GM23338 (cell line): Measurements from ENCODE around the gene KCTD1. TPM values are rescaled to one million over a fixed set of nuclear protein-coding genes. Genes with fewer than 3 reads are reported as not detected.

ENCODE experiments used
- CREB1 ChIP-seq: fragments of 250-450 bp; sonication (Bioruptor Pico); IDR thresholded peaks from 2 replicates; pipeline ENCODE4 v1.5.0; 2020; ENCODE audit warnings: low read depth, mild to moderate bottlenecking, moderate library complexity
- EZH2 ChIP-seq: fragments of 200-600 bp; sonication (generic); IDR thresholded peaks from one replicate; pipeline ENCODE4 v1.8.0; 2017; ENCODE audit warnings: antibody characterized with exemption, mild to moderate bottlenecking, low read depth; ENCODE audit not compliant: unreplicated experiment
- EZH2phosphoT487 ChIP-seq: fragments of 200-600 bp; sonication (generic); IDR thresholded peaks from one replicate; pipeline ENCODE4 v1.8.1; 2018; ENCODE audit warnings: antibody characterized with exemption; ENCODE audit not compliant: unreplicated experiment
- JUNB ChIP-seq: IDR thresholded peaks from one replicate; pipeline ENCODE4 v1.6.1; 2016; ENCODE audit warnings: antibody characterized with exemption; ENCODE audit not compliant: unreplicated experiment
- NANOG ChIP-seq: IDR thresholded peaks from 2 replicates; pipeline ENCODE4 v1.6.1; 2016; ENCODE audit warnings: antibody characterized with exemption, borderline replicate concordance
- REST ChIP-seq: IDR thresholded peaks from one replicate; pipeline ENCODE4 v1.6.1; 2018; ENCODE audit warnings: antibody characterized with exemption; ENCODE audit not compliant: unreplicated experiment
- STAT1 ChIP-seq: IDR thresholded peaks from one replicate; pipeline ENCODE4 v1.6.1; 2016; ENCODE audit warnings: antibody characterized with exemption; ENCODE audit not compliant: unreplicated experiment
- ZNF331 ChIP-seq: fragments of 250-450 bp; sonication (Bioruptor Pico); IDR thresholded peaks from 2 replicates; pipeline ENCODE4 v1.5.0; 2020; ENCODE audit warnings: low read depth, mild to moderate bottlenecking, moderate library complexity
- polyA plus RNA-seq: library from polyadenylated mRNA; unstranded; fragments of >200 nt; fragmentation: Nextera tagmentation; extraction: Ambion mirVana; gene quantifications from 2 replicates; pipeline ENCODE4 v1.2.1, GENCODE V29; 2016
- total RNA-seq: library from RNA; depleted of rRNA; stranded (reverse); fragments of >200 nt; shearing (Covaris generic); gene quantifications from 2 replicates; pipeline ENCODE4 v1.2.3, GENCODE V29; 2014
- TF ChIP-seq, protein P1 (sequence below): fragments of 250-450 bp; sonication (Bioruptor Pico); IDR thresholded peaks from 2 replicates; pipeline ENCODE4 v1.5.0; 2020; ENCODE audit warnings: mild to moderate bottlenecking, moderate library complexity

KCTD1 gene
- total and polyA plus RNA-seq, 2 experiments from 2014 or later, result 7.1 to 20.5 TPM

GRCh38 chr18:26545335-26546123 lies 2.8 kb downstream of the KCTD1 start (continued):
- TF ChIP-seq, protein P1, sequence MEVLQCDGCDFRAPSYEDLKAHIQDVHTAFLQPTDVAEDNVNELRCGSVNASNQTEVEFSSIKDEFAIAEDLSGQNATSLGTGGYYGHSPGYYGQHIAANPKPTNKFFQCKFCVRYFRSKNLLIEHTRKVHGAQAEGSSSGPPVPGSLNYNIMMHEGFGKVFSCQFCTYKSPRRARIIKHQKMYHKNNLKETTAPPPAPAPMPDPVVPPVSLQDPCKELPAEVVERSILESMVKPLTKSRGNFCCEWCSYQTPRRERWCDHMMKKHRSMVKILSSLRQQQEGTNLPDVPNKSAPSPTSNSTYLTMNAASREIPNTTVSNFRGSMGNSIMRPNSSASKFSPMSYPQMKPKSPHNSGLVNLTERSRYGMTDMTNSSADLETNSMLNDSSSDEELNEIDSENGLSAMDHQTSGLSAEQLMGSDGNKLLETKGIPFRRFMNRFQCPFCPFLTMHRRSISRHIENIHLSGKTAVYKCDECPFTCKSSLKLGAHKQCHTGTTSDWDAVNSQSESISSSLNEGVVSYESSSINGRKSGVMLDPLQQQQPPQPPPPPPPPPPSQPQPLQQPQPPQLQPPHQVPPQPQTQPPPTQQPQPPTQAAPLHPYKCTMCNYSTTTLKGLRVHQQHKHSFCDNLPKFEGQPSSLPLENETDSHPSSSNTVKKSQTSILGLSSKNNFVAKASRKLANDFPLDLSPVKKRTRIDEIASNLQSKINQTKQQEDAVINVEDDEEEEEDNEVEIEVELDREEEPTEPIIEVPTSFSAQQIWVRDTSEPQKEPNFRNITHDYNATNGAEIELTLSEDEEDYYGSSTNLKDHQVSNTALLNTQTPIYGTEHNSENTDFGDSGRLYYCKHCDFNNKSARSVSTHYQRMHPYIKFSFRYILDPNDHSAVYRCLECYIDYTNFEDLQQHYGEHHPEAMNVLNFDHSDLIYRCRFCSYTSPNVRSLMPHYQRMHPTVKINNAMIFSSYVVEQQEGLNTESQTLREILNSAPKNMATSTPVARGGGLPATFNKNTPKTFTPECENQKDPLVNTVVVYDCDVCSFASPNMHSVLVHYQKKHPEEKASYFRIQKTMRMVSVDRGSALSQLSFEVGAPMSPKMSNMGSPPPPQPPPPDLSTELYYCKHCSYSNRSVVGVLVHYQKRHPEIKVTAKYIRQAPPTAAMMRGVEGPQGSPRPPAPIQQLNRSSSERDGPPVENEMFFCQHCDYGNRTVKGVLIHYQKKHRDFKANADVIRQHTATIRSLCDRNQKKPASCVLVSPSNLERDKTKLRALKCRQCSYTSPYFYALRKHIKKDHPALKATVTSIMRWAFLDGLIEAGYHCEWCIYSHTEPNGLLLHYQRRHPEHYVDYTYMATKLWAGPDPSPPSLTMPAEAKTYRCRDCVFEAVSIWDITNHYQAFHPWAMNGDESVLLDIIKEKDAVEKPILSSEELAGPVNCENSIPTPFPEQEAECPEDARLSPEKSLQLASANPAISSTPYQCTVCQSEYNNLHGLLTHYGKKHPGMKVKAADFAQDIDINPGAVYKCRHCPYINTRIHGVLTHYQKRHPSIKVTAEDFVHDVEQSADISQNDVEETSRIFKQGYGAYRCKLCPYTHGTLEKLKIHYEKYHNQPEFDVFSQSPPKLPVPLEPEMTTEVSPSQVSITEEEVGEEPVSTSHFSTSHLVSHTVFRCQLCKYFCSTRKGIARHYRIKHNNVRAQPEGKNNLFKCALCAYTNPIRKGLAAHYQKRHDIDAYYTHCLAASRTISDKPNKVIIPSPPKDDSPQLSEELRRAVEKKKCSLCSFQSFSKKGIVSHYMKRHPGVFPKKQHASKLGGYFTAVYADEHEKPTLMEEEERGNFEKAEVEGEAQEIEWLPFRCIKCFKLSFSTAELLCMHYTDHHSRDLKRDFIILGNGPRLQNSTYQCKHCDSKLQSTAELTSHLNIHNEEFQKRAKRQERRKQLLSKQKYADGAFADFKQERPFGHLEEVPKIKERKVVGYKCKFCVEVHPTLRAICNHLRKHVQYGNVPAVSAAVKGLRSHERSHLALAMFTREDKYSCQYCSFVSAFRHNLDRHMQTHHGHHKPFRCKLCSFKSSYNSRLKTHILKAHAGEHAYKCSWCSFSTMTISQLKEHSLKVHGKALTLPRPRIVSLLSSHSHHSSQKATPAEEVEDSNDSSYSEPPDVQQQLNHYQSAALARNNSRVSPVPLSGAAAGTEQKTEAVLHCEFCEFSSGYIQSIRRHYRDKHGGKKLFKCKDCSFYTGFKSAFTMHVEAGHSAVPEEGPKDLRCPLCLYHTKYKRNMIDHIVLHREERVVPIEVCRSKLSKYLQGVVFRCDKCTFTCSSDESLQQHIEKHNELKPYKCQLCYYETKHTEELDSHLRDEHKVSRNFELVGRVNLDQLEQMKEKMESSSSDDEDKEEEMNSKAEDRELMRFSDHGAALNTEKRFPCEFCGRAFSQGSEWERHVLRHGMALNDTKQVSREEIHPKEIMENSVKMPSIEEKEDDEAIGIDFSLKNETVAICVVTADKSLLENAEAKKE (CRISPR knock-in tag), result no peak
- TF ChIP-seq ZNF331 (CRISPR knock-in tag) (no peak), CREB1 (CRISPR knock-in tag) (no peak), REST (no peak), EZH2phosphoT487 (no peak), JUNB (no peak), NANOG (no peak), STAT1 (no peak), EZH2 (no peak)
